ENCODE results near the gene CLSTN3. TPM values are rescaled to one million over a fixed set of nuclear protein-coding genes. Genes with fewer than 3 reads are reported as not detected.

The CLSTN3 gene
- total and polyA plus RNA-seq, 2 of the 13 experiments (the other 11 are each of a cell fraction or from before 2014, with no cell fraction given) = 26.2 to 94.1 TPM

DNA sequence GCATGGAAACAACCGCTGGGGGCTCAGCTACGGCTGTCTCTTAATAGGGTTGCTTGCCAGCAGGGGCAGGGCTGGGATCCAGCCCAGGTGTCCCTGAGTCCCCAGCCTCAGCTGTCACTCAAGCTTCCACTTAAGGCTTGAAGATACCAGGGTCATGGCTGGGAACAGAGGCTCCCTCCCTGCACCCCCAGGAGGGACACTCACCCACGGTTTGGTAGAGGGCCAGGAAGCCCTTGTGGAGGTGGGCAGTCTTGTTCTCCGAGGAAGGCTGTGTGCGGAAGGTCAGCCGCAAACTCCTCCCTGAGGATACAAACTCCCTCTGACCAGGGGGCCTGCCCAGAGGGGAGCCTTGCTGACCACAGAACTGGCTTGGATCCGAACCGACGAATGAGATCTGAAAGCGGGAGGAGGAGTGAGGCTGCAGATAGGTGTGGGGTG, 28.5 kb upstream of the CLSTN3 start:
- H3K9me3 ChIP-seq (ENCODE audit: low read length) = peaks cover 8% of the 10 kb centered on the region
- ChIA-PET POLR2A (no interaction called here), CTCF (ENCODE audit: low intra/inter-chr PET ratio, low total read pairs) (no interaction called here)
- H3K9ac ChIP-seq (ENCODE audit: insufficient read depth, low read depth, low read length) = no peak overlapping the region
- H4K20me1 ChIP-seq (ENCODE audit: insufficient read depth, low read length) = no peaks in the 10 kb centered on the region
- FAIRE-seq = no peak
- intact Hi-C loops (cut with micrococcal nuclease; ENCODE audit: unreplicated experiment) = no loop called here
- H3K27me3 ChIP-seq (ENCODE audit: control insufficient read depth in 1 of 2, insufficient read depth in 2 of 2, low read length in 2 of 2) = no peaks in the 10 kb centered on the region
- in situ Hi-C loops (cut with HindIII; ENCODE audit: extremely low pct_ligation_motif_present, low pct_unique_long_range_greater_than_20kb) = no loop called here
- H3K4me2 ChIP-seq (ENCODE audit: low read depth, low read length) = no peak overlapping the region
- H3K79me2 ChIP-seq (ENCODE audit: insufficient read depth, low read length) = peaks cover 8% of the 10 kb centered on the region
- DNase-seq (ENCODE audit: low spot score) = no peak
- peaks cover 6 to 13% of the 10 kb centered on the region in 2 experiments; a peak in 4 of 5 replicates for H3K36me3 ChIP-seq (replicated peaks in 1 of 2; ENCODE audit: control insufficient read depth in 1 of 2, insufficient read depth in 2 of 2, low read length in 2 of 2)
- H3K27ac ChIP-seq (ENCODE audit: extremely low read length, insufficient read depth, low read length) = no peak overlapping the region
- WGBS (ENCODE audit: low lambda C conversion rate) = 97% methylated on average over 10 of the region's 10 CpGs
- BruUV-seq (replicated peaks) = no TSS peak
- H2AFZ ChIP-seq (ENCODE audit: low read length) = no peak overlapping the region
- peaks cover 15% of the 10 kb centered on the region for H3K4me1 ChIP-seq (ENCODE audit: insufficient read depth, low read length)
- no peak overlapping the region for H3K4me3 ChIP-seq (replicated peaks in 1 of 3; ENCODE audit: insufficient read depth in 1 of 3, low read depth in 2 of 3, low read length in 3 of 3)
- TF ChIP-seq, protein P1, sequence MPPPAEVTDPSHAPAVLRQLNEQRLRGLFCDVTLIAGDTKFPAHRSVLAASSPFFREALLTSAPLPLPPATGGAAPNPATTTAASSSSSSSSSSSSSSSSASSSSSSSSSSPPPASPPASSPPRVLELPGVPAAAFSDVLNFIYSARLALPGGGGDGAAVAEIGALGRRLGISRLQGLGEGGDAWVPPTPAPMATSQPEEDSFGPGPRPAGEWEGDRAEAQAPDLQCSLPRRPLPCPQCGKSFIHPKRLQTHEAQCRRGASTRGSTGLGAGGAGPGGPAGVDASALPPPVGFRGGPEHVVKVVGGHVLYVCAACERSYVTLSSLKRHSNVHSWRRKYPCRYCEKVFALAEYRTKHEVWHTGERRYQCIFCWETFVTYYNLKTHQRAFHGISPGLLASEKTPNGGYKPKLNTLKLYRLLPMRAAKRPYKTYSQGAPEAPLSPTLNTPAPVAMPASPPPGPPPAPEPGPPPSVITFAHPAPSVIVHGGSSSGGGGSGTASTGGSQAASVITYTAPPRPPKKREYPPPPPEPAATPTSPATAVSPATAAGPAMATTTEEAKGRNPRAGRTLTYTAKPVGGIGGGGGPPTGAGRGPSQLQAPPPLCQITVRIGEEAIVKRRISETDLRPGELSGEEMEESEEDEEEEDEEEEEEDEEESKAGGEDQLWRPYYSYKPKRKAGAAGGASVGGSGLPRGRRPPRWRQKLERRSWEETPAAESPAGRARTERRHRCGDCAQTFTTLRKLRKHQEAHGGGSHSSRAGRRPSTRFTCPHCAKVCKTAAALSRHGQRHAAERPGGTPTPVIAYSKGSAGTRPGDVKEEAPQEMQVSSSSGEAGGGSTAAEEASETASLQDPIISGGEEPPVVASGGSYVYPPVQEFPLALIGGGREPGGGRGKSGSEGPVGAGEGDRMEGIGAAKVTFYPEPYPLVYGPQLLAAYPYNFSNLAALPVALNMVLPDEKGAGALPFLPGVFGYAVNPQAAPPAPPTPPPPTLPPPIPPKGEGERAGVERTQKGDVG (CRISPR knock-in tag; IDR thresholded peaks at IDR 0.05; ENCODE audit: borderline replicate concordance) = no peak
- TF ChIP-seq TSC22D2 (CRISPR knock-in tag; IDR thresholded peaks at IDR 0.05; ENCODE audit: borderline replicate concordance) (no peak), NR3C1 (CRISPR knock-in tag; IDR thresholded peaks at IDR 0.05) (no peak), ZNF547 (CRISPR knock-in tag; IDR thresholded peaks at IDR 0.05) (no peak), POLR2AphosphoS5 (IDR thresholded peaks at IDR 0.05; ENCODE audit: low read depth, low read length) (0 out of 2 replicates have a peak, but pooled peaks have one; percentile 8), ZNF234 (CRISPR knock-in tag; conservative IDR thresholded peaks at IDR 0.05) (no peak), MYNN (CRISPR knock-in tag; IDR thresholded peaks at IDR 0.05; ENCODE audit: low read depth) (no peak), ZSCAN9 (CRISPR knock-in tag; IDR thresholded peaks at IDR 0.05; ENCODE audit: borderline replicate concordance) (no peak), U2AF1 (optimal IDR thresholded peaks at IDR 0.05; ENCODE audit: low read depth, low read length) (no peak), GMEB2 (CRISPR knock-in tag; IDR thresholded peaks at IDR 0.05; ENCODE audit: low read depth) (no peak), ZNF253 (CRISPR knock-in tag; IDR thresholded peaks at IDR 0.05; ENCODE audit: borderline replicate concordance) (no peak), ZMYM3 (CRISPR knock-in tag; IDR thresholded peaks at IDR 0.05) (no peak), AGO2 (optimal IDR thresholded peaks at IDR 0.05; ENCODE audit: low read depth, low read length) (peak; percentile 60), ELF4 (CRISPR knock-in tag; IDR thresholded peaks at IDR 0.05; ENCODE audit: borderline replicate concordance) (no peak)
- TF ChIP-seq, protein P2, sequence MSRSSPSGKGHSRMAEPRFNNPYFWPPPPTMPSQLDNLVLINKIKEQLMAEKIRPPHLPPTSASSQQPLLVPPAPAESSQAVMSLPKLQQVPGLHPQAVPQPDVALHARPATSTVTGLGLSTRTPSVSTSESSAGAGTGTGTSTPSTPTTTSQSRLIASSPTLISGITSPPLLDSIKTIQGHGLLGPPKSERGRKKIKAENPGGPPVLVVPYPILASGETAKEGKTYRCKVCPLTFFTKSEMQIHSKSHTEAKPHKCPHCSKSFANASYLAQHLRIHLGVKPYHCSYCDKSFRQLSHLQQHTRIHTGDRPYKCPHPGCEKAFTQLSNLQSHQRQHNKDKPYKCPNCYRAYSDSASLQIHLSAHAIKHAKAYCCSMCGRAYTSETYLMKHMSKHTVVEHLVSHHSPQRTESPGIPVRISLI (CRISPR knock-in tag; IDR thresholded peaks at IDR 0.05; ENCODE audit: borderline replicate concordance) = no peak
- no peak for ATAC-seq

Data from HepG2 (cell line).